HG03342 (cell line): ENCODE measurements around the gene ESX1.
"Not testable (repeated sequence)": the region's sequence is repeated elsewhere in the genome, so short reads cannot be mapped to it uniquely, and the experiment has no call there.

Source experiments
- ATAC-seq: cut with Tn5 transposase; IDR thresholded peaks from one replicate; pipeline ENCODE4 v1.9.1; 2021; ENCODE audit warnings: mild to moderate bottlenecking, moderate library complexity; ENCODE audit not compliant: unreplicated experiment

The ESX1 gene

GRCh38 chrX:104254442-104255115 lies at the start of gene ESX1:
TSS of gene ESX1 (minus strand) at chrX:104254933. CDS start at chrX:104254849, 84 bp downstream.
- ATAC-seq, result no peak

DNA sequence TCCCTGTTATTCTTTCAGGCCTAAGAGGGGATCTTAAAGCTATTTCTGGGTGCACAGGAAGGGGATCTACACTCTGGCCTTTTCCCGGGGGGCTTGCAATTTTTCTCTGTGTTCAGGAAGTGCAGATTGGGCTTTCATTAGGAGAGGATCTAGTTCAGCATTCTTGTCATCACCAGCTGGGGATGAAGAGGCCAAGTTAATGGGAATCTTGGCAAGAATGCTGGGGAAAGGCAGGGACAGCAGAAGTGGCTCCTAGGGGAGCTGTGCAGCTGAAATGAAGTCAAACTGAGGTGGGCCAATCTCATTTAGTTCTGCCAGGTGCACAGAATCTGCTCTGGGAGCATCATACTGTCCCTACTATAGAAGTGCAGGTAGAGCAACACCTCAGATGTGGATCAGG lies 40.9 kb upstream of the ESX1 start:
- no peak for ATAC-seq

DNA sequence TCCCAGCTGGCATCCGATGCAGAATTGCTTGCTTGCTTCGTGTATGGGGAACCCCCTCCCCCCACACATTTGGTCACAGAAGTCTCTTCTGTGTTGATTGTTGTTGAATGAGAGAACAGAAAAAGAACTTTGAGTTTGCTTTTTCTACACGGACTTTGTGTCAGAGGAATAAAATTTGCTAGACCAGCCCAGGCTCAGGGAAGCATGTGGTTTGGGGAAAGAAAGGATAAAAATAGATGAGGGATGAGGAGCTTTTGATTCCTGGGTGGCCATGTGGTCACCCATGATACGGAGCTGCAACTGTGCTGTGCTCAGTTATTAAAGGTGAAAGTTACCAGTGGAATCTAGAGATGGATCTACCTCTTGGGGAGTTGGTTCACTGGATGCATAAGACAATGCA lies 34.2 kb upstream of the ESX1 start:
- ATAC-seq, result no peak

- no peak for ATAC-seq
Observed at GRCh38 chrX:104288269-104288668, 33.5 kb upstream of the ESX1 start.

DNA sequence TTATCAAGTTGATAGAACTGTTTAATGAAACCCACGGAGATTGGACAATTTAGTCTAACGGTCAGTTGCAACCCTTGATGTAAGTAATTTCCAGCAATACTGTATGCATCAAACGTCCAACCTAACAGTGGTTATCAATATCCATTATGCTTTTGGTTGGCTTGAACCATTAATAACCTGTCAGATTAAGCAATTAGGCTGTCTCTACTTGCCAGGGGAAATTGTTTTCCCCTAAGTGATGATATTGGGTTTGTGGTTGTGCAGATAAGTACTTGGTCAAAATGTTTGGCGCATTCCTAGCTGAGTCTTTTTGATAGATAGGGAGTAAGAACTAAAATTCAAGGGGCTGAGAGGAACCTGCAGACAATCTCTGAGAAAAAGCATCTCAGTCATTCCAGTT lies 30.5 kb upstream of the ESX1 start:
- no peak for ATAC-seq

GRCh38 chrX:104284507-104284906 lies 29.8 kb upstream of the ESX1 start:
- ATAC-seq, result no peak

GRCh38 chrX:104282166-104282725 lies 27.5 kb upstream of the ESX1 start:
- ATAC-seq, result no peak

DNA sequence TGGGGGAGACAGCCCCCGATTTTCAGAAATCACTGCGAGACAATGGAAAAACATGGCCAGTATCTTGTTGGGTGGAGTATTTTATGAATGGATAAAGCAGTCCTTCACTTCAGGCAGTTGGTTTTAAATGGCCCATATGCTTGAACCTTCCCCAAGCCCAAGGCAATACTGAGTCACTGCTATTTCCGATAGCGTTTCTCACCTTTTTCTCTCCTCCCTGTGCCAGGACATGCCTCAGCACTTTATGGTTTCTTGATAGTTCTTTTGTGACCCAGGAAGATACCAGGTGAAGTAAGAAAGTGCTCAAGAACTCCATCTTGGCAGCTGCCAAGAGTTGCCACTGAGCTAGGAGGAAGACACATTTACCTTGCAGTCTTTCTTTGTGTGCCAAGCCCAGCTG lies 26.8 kb upstream of the ESX1 start:
- ATAC-seq, result no peak

- ATAC-seq, result no peak
Observed at GRCh38 chrX:104280609-104281008, 25.9 kb upstream of the ESX1 start.

DNA sequence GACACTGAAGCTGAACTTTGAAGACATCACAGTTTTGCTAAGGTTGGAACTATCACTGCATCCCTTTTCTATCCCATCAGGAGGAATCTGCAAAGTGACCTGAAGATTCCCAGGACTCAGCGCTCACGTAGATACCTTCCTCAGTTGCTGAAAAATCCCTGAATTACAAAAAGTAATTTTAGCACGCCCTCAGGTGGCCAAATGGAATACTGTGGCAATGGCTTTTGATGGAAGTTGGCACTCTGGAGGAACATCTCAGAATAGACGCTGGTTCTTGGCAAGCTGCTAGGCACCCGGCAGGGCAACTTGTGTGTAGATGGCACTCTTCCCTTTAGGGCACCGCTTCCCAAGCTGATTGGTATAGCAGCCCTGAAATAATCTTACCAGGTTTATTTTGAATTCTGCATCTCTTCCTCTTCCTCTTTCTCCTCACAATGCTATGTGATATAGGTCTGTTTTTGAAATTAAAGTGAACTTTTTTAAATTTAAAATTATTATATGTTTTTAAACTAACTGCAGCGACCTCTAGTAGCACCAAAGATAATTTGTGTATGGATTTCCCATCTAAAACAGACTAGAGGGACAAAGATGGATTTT lies 16.3 kb upstream of the ESX1 start:
- ATAC-seq, result no peak

GRCh38 chrX:104270212-104270611 lies 15.5 kb upstream of the ESX1 start:
- no peak for ATAC-seq

GRCh38 chrX:104255465-104255864 lies 732 bp upstream of the ESX1 start:
- no peak for ATAC-seq

GRCh38 chrX:104253567-104254441 lies 929 bp downstream of the ESX1 start:
- no peak for ATAC-seq

GRCh38 chrX:104250470-104250869 lies 4.3 kb downstream of the ESX1 start:
- no peak for ATAC-seq

DNA sequence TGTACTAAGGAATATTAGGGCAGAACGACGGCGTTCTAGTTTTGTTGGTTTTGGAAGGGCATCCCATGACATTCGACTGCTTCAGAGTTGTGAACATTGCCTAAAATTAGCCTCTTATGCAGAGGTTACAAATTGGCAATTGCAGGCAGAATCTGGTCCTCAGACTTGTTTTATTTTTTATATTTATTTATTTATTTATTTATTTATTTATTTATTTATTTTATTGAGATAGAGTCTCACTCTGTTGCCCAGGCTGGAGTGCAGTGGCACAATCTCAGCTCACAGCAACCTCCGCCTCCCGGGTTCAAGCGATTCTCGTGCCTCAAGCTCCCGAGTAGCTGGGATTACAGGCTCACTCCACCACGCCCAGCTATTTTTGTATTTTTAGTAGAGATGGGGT lies 24.7 kb downstream of the ESX1 start:
- ATAC-seq, result not testable (repeated sequence)

- no peak for ATAC-seq
Observed at GRCh38 chrX:104211187-104211586, 43.5 kb downstream of the ESX1 start.

DNA sequence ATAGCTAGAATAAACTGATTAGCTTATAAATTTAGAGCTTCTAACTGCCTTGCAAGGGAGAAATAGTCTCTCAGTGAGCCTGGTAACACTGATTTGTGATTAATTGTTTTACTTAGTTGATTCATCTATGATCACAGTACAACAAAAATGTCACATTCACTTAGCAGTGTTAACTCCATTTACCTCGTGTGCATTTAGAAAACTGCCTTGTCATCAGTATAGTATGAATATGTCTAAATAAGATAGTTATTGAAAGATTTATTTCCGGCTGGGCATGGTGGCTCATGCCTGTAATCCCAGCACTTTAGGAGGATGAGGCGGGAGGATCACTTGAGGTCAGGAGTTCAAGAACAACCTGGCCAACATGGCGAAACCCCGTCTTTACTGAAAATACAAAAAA lies 49.2 kb downstream of the ESX1 start:
- ATAC-seq, result no peak
